Fibroblast of lung (primary cell): ENCODE results near the gene INTS11.

Source experiments
- EZH2 ChIP-seq: IDR thresholded peaks from 2 replicates; pipeline ENCODE4 v1.5.1; 2012; ENCODE audit warnings: low read length, control low read depth, mild to moderate bottlenecking; ENCODE audit errors: missing control alignments
- TF ChIP-seq, protein P1 (sequence below), 2 donors: IDR thresholded peaks in 1 of 2; conservative IDR thresholded peaks in 1 of 2; 1 replicate in 1 of 2; 2 replicates in 1 of 2; pipeline ENCODE4 v1.5.1; 2011 to 2012; ENCODE audit warnings: low read length in 2 of 2, control low read depth in 1 of 2, inconsistent platforms in 1 of 2, low read depth in 1 of 2, mild to moderate bottlenecking in 1 of 2

DNA sequence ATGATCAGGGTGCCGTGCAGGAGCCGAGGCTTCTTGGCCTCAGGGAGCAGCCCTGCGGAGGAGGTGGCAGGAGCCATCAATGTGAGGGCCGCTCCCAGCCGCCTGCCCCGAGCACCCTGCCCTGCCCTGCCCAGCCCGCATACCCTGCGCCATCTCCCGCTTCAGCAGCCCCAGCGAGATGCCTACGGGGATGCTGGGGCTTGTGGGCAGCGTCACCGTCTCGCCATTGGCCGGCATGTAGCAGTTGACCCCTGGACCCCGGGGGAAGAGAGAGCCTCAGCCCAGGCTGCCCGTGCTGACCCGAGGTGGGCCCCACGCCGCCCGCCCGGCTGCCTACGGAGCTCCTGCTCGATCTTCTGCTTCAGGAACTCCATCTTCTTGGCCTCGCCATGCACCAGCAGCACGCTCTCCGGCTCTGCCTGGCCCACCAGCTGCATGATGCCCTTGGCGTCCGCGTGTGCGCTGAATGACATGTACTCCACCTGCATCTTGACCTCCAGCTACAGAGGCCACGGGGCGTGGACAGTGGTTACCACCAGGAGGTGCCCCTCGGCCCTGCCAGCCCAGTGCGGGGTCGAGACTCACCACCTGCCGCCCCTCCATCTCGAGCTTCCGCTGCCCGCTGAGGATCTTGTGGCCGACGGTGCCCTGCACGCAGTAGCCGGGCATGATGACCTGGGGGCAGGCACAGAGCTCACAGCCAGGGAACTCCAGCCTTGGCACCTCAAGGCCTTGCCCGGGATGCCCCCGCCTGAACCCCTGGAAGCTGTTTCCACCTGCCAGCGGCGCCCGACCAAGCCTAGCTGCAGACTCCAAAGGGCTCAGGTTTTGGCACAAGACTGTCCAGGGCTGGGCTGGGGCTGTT is 11.8 kb downstream of the INTS11 start:
- TF ChIP-seq, protein P1, sequence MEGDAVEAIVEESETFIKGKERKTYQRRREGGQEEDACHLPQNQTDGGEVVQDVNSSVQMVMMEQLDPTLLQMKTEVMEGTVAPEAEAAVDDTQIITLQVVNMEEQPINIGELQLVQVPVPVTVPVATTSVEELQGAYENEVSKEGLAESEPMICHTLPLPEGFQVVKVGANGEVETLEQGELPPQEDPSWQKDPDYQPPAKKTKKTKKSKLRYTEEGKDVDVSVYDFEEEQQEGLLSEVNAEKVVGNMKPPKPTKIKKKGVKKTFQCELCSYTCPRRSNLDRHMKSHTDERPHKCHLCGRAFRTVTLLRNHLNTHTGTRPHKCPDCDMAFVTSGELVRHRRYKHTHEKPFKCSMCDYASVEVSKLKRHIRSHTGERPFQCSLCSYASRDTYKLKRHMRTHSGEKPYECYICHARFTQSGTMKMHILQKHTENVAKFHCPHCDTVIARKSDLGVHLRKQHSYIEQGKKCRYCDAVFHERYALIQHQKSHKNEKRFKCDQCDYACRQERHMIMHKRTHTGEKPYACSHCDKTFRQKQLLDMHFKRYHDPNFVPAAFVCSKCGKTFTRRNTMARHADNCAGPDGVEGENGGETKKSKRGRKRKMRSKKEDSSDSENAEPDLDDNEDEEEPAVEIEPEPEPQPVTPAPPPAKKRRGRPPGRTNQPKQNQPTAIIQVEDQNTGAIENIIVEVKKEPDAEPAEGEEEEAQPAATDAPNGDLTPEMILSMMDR (conservative IDR thresholded peaks at IDR 0.05 in 1 of 2, IDR thresholded peaks at IDR 0.05 in 1 of 2; ENCODE audit: low read depth in 1 of 2, low read length in 2 of 2): no peak
- TF ChIP-seq EZH2: no peak
